Endothelial cell (in vitro differentiated cells): Measurements from ENCODE around the gene TAX1BP1. TPM values are rescaled to one million over a fixed set of nuclear protein-coding genes. Genes with fewer than 3 reads are reported as not detected.

ENCODE experiments used
- DNase-seq: peaks from one replicate; pipeline ENCODE4 v3.0.0; 2021; ENCODE audit warnings: low spot score
- H3K27ac Mint-ChIP-seq: one replicate; pipeline ENCODE4 v1.8.0; 2021; ENCODE audit warnings: mixed read lengths, inconsistent platforms; ENCODE audit not compliant: unreplicated experiment
- H3K27me3 Mint-ChIP-seq: one replicate; pipeline ENCODE4 v1.8.0; 2021; ENCODE audit warnings: mild to moderate bottlenecking, moderate library complexity, mixed read lengths, inconsistent platforms; ENCODE audit not compliant: unreplicated experiment
- H3K36me3 Mint-ChIP-seq: one replicate; pipeline ENCODE4 v1.8.0; 2021; ENCODE audit warnings: mild to moderate bottlenecking, low read depth, mixed read lengths, inconsistent platforms; ENCODE audit not compliant: unreplicated experiment
- H3K4me1 Mint-ChIP-seq: one replicate; pipeline ENCODE4 v1.8.0; 2021; ENCODE audit warnings: mild to moderate bottlenecking, mixed read lengths, inconsistent platforms; ENCODE audit not compliant: unreplicated experiment
- H3K4me3 Mint-ChIP-seq: one replicate; pipeline ENCODE4 v1.8.0; 2021; ENCODE audit warnings: mild to moderate bottlenecking, mixed read lengths, inconsistent platforms; ENCODE audit not compliant: unreplicated experiment
- H3K9me3 Mint-ChIP-seq: one replicate; pipeline ENCODE4 v1.8.0; 2021; ENCODE audit warnings: mixed read lengths, inconsistent platforms; ENCODE audit not compliant: unreplicated experiment
- CTCF ChIP-seq: fragments of 200-600 bp; sonication (generic); IDR thresholded peaks from one replicate; pipeline ENCODE4 v1.5.0; 2021; ENCODE audit warnings: antibody characterized with exemption; ENCODE audit not compliant: unreplicated experiment
- total RNA-seq: library from RNA; stranded (reverse); fragmentation: NEBNext Ultra II Directional; extraction: Animal tissue kit (Norgen Biotek cat#: 25700); gene quantifications from one replicate; pipeline ENCODE4 v1.2.1, GENCODE V29; 2021; ENCODE audit not compliant: unreplicated experiment

TAX1BP1 gene
- total RNA-seq, 1 donor from 2014 or later = 124 TPM

GRCh38 chr7:27727058-27727457, 12.9 kb upstream of the TAX1BP1 start:
- no peak for TF ChIP-seq CTCF
- Mint-ChIP-seq H3K27me3 (peaks cover 3% of the 10 kb centered on the region), H3K4me3 (no peak overlapping the region), H3K27ac (no peak overlapping the region), H3K36me3 (no peaks in the 10 kb centered on the region), H3K9me3 (no peaks in the 10 kb centered on the region), H3K4me1 (no peaks in the 10 kb centered on the region)
- no peak for DNase-seq

GRCh38 chr7:27730112-27730511, 9.8 kb upstream of the TAX1BP1 start:
- H3K4me1 Mint-ChIP-seq = peaks cover 17% of the 10 kb centered on the region
- no peak for TF ChIP-seq CTCF
- no peaks in the 10 kb centered on the region for H3K9me3 Mint-ChIP-seq
- H3K27me3 Mint-ChIP-seq = peaks cover 3% of the 10 kb centered on the region
- H3K4me3 Mint-ChIP-seq = no peak overlapping the region
- no peaks in the 10 kb centered on the region for H3K36me3 Mint-ChIP-seq
- H3K27ac Mint-ChIP-seq = no peak overlapping the region
- DNase-seq = no peak

- H3K27ac Mint-ChIP-seq = peak overlapping the region; percentile 62
- H3K4me3 Mint-ChIP-seq = no peak overlapping the region
Measured at GRCh38 chr7:27734583-27734982, 5.4 kb upstream of the TAX1BP1 start.

GRCh38 chr7:27735165-27735564, 4.8 kb upstream of the TAX1BP1 start:
- H3K27me3 Mint-ChIP-seq = peaks cover 13% of the 10 kb centered on the region
- no peak overlapping the region for H3K27ac Mint-ChIP-seq
- H3K4me1 Mint-ChIP-seq = peaks cover 33% of the 10 kb centered on the region
- no peak overlapping the region for H3K4me3 Mint-ChIP-seq
- no peak for DNase-seq
- peaks cover 3% of the 10 kb centered on the region for H3K36me3 Mint-ChIP-seq
- no peaks in the 10 kb centered on the region for H3K9me3 Mint-ChIP-seq
- TF ChIP-seq CTCF = no peak

More at GRCh38 chr7:27734583-27734982, 5.4 kb upstream of the TAX1BP1 start:
- Mint-ChIP-seq H3K36me3 (peaks cover under 1% of the 10 kb centered on the region), H3K9me3 (no peaks in the 10 kb centered on the region), H3K4me1 (peaks cover 28% of the 10 kb centered on the region), H3K27me3 (peaks cover 7% of the 10 kb centered on the region)
- no peak for TF ChIP-seq CTCF
- DNase-seq = no peak

- Mint-ChIP-seq H3K27me3 (peaks cover 11% of the 10 kb centered on the region), H3K4me3 (no peak overlapping the region), H3K36me3 (peaks cover 3% of the 10 kb centered on the region), H3K9me3 (no peaks in the 10 kb centered on the region), H3K4me1 (peaks cover 35% of the 10 kb centered on the region), H3K27ac (no peak overlapping the region)
- no peak for DNase-seq
- TF ChIP-seq CTCF = no peak
Measured at GRCh38 chr7:27735831-27736230, 4.1 kb upstream of the TAX1BP1 start.
